K562 (cell line): ENCODE measurements around the gene HMGXB3. TPM values are rescaled to one million over a fixed set of nuclear protein-coding genes. Genes with fewer than 3 reads are reported as not detected.
A peak's percentile ranks its signal among the peaks of the same experiment; 100 is the strongest.

Source experiments
- ARID3B ChIP-seq: fragments of 250-450 bp; sonication (Bioruptor Pico); IDR thresholded peaks from 2 replicates; pipeline ENCODE4 v1.4.0; 2020; ENCODE audit warnings: borderline replicate concordance
- FOS ChIP-seq: IDR thresholded peaks from 3 replicates; pipeline ENCODE4 v1.6.1; 2011; ENCODE audit not compliant: insufficient read length; ENCODE audit errors: extremely low read depth
- FOXK2 ChIP-seq, 2 experiments: fragments of 450-650 bp; IDR thresholded peaks in 1 of 2; conservative IDR thresholded peaks in 1 of 2; 2 replicates each; pipeline ENCODE4 v1.6.1; 2016; ENCODE audit warnings: low read depth in 2 of 2, mild to moderate bottlenecking in 1 of 2
- HES1 ChIP-seq: fragments of 450-650 bp; IDR thresholded peaks from 2 replicates; pipeline ENCODE4 v1.6.1; 2016; ENCODE audit warnings: low read depth, mild to moderate bottlenecking, moderate library complexity
- HMG20A ChIP-seq: fragments of 450-650 bp; formaldehyde crosslinking; conservative IDR thresholded peaks from 2 replicates; pipeline ENCODE4 v1.4.0; 2020; ENCODE audit warnings: mild to moderate bottlenecking, mixed read lengths
- HOMEZ ChIP-seq: fragments of 250-450 bp; sonication (Bioruptor Pico); IDR thresholded peaks from 2 replicates; pipeline ENCODE4 v1.4.0; 2020; ENCODE audit warnings: mild to moderate bottlenecking, moderate library complexity
- NFIX ChIP-seq: fragments of 250-450 bp; sonication (Bioruptor Pico); IDR thresholded peaks from 2 replicates; pipeline ENCODE4 v1.4.0; 2020; ENCODE audit warnings: low read depth, mild to moderate bottlenecking, moderate library complexity
- PHF20 ChIP-seq: fragments of 450-650 bp; IDR thresholded peaks from 2 replicates; pipeline ENCODE4 v1.6.1; 2018; ENCODE audit not compliant: partially characterized antibody
- RB1 ChIP-seq: fragments of 450-650 bp; IDR thresholded peaks from 2 replicates; pipeline ENCODE4 v1.6.1; 2017; ENCODE audit warnings: low read depth, mild to moderate bottlenecking
- SFPQ ChIP-seq: fragments of 200-400 bp; formaldehyde crosslinking; IDR thresholded peaks from 2 replicates; pipeline ENCODE4 v1.6.1; 2017; ENCODE audit warnings: mild to moderate bottlenecking, low read depth, low read length, moderate library complexity
- SMARCA4 ChIP-seq: fragments of 450-650 bp; IDR thresholded peaks from 2 replicates; pipeline ENCODE4 v1.6.1; 2016
- STAT5A ChIP-seq: IDR thresholded peaks from 2 replicates; pipeline ENCODE4 v1.6.1; 2012; ENCODE audit warnings: low read length, inconsistent platforms, borderline replicate concordance
- SUPT5H ChIP-seq: fragments of 450-650 bp; IDR thresholded peaks from 2 replicates; pipeline ENCODE4 v1.6.1; 2016
- ZNF212 ChIP-seq: fragments of 450-650 bp; formaldehyde crosslinking; IDR thresholded peaks from 2 replicates; pipeline ENCODE4 v1.4.0; 2020; ENCODE audit warnings: mild to moderate bottlenecking
- ZNF507 ChIP-seq: conservative IDR thresholded peaks from 2 replicates; pipeline ENCODE4 v1.6.1; 2017; ENCODE audit warnings: missing genetic modification characterization, missing compliant biosample characterization
- ZNF589 ChIP-seq: fragments of 200-800 bp; sonication (Bioruptor generic); IDR thresholded peaks from 2 replicates; pipeline ENCODE4 v1.6.1; 2016; ENCODE audit warnings: low read depth, missing genetic modification characterization, missing compliant biosample characterization
- ZNF609 ChIP-seq: sonication (generic); formaldehyde crosslinking; IDR thresholded peaks from 2 replicates; pipeline ENCODE4 v1.8.1; 2023; ENCODE audit warnings: missing genetic modification reagents, mild to moderate bottlenecking, borderline replicate concordance
- ZNF780A ChIP-seq: fragments of 250-450 bp; sonication (Bioruptor Pico); IDR thresholded peaks from 2 replicates; pipeline ENCODE4 v1.5.0; 2021; ENCODE audit warnings: mild to moderate bottlenecking
- polyA plus RNA-seq, 8 experiments: library from polyadenylated mRNA; depleted of rRNA in 4 of 8; stranded (reverse) in 5 of 8; unstranded in 3 of 8; fragments of >200 nt; fragmentation: Nextera tagmentation in 2 of 8; fragmentation: Illumina TruSeq in 1 of 8; extraction: Ambion mirVana in 2 of 8; extraction: Trizol in 1 of 8; gene quantifications; 2 replicates each; pipeline versions ENCODE4 v1.2.1 to v1.2.3, GENCODE V29; 2011 to 2014; ENCODE audit warnings: inconsistent platforms in 1 of 8, missing spikeins in 1 of 8
- total RNA-seq, 7 experiments: library from RNA; depleted of rRNA in 6 of 7; stranded (reverse); fragments of >200 nt in 6 of 7; fragmentation: Illumina TruSeq in 2 of 7; extraction: Trizol in 2 of 7; gene quantifications; 2 replicates each; pipeline versions ENCODE4 v1.2.1 to v1.2.3, GENCODE V29; 2011 to 2021; ENCODE audit warnings: low replicate concordance in 1 of 7

Gene HMGXB3
- total and polyA plus RNA-seq, 9 of the 15 experiments (the other 6 are each of a cell fraction or from before 2014, with no cell fraction given) = 1.8 to 44.1 (median 32.2) TPM

- no peak for TF ChIP-seq HES1
- no peak for TF ChIP-seq ZNF609
- no peak for TF ChIP-seq HOMEZ (CRISPR knock-in tag)
- TF ChIP-seq ZNF212 = no peak
- TF ChIP-seq PHF20 = no peak
- TF ChIP-seq ARID3B (CRISPR knock-in tag) = no peak
- TF ChIP-seq FOXK2 (conservative IDR thresholded peaks at IDR 0.05 in 1 of 2, IDR thresholded peaks at IDR 0.05 in 1 of 2; ENCODE audit: low read depth in 2 of 2) = peak; percentile 33 to 39; a peak in 1 of 4 replicates
- no peak for TF ChIP-seq ZNF507 (tag)
- TF ChIP-seq SMARCA4 = 0 out of 2 replicates have a peak, but pooled peaks have one; percentile 24
- TF ChIP-seq RB1 = no peak
- no peak for TF ChIP-seq NFIX (CRISPR knock-in tag)
- TF ChIP-seq ZNF780A (CRISPR knock-in tag) = no peak
- TF ChIP-seq STAT5A = no peak
- no peak for TF ChIP-seq HMG20A (CRISPR knock-in tag)
- TF ChIP-seq ZNF589 (CRISPR knock-in tag) = no peak
- TF ChIP-seq FOS = no peak
- TF ChIP-seq SFPQ = no peak
- no peak for TF ChIP-seq SUPT5H
These were observed 58.1 kb downstream of the HMGXB3 start (continued) for GRCh38 chr5:150058480-150059126.
